ENCODE data around the gene NT5DC2.

- TF ChIP-seq CTCF (IDR thresholded peaks at IDR 0.05; ENCODE audit: low read depth, low read length, poor library complexity, severe bottlenecking), result no peak
- TF ChIP-seq EZH2phosphoT487 (IDR thresholded peaks at IDR 0.05; ENCODE audit: borderline replicate concordance, low read length), result no peak
Measured at GRCh38 chr3:52487050-52487787, 46.4 kb downstream of the NT5DC2 start.

Measured in DOHH2 (cell line).